Measurements from ENCODE around the gene CFAP299. TPM values are rescaled to one million over a fixed set of nuclear protein-coding genes. Genes with fewer than 3 reads are reported as not detected.

The CFAP299 gene
- total and polyA plus RNA-seq, 4 experiments from 2014 or later, result not detected

GRCh38 chr4:80999943-81000342, 664.4 kb downstream of the CFAP299 start:
- Mint-ChIP-seq H3K27me3 (peaks cover 9% of the 10 kb centered on the region in 2 donors), H3K36me3 (no peaks in the 10 kb centered on the region), H3K4me1 (no peaks in the 10 kb centered on the region), H3K4me3 (no peak overlapping the region), H3K27ac (no peak overlapping the region), H3K9me3 (peaks cover 0 to 7% (median 0%) of the 10 kb centered on the region in 8 donors)
- Histone ChIP-seq H3K27me3 (ENCODE audit: insufficient read depth, low read length) (no peaks in the 10 kb centered on the region), H3K9me3 (ENCODE audit: control insufficient read depth in 1 of 2, low read length in 2 of 2) (no peaks in the 10 kb centered on the region), H3K4me1 (ENCODE audit: insufficient read depth, low read length) (no peaks in the 10 kb centered on the region), H3K36me3 (ENCODE audit: insufficient read depth, low read length) (no peaks in the 10 kb centered on the region), H3K4me3 (ENCODE audit: low read length in 2 of 2) (no peak overlapping the region), H3K27ac (ENCODE audit: low read depth, low read length) (no peak overlapping the region)
- no peak for DNase-seq
- intact Hi-C loops (cut with micrococcal nuclease), result no loop called here
- ChIA-PET CTCF (ENCODE audit: partially characterized antibody) (interaction anchor here (2.4 kb wide), 1 partner anchor 9 kb away, joined by 10 read pairs; no protein-coding TSS in a partner anchor), POLR2A (ENCODE audit: partially characterized antibody) (no interaction called here)

GRCh38 chr4:81003597-81004111, 668.1 kb downstream of the CFAP299 start:
- Mint-ChIP-seq H3K4me3 (no peak overlapping the region), H3K4me1 (no peaks in the 10 kb centered on the region), H3K27ac (no peak overlapping the region), H3K27me3 (peaks cover 8% of the 10 kb centered on the region in 2 donors), H3K9me3 (peaks cover 0 to 7% (median 0%) of the 10 kb centered on the region in 8 donors), H3K36me3 (no peaks in the 10 kb centered on the region)
- H3K27me3 ChIP-seq (ENCODE audit: insufficient read depth, low read length), result no peaks in the 10 kb centered on the region
- no peak for DNase-seq
- intact Hi-C loops (cut with micrococcal nuclease), result no loop called here
- CTCF ChIA-PET (ENCODE audit: partially characterized antibody), result no interaction called here
- H3K9me3 ChIP-seq (ENCODE audit: control insufficient read depth in 1 of 2, low read length in 2 of 2), result no peaks in the 10 kb centered on the region
- no peak overlapping the region for H3K4me3 ChIP-seq (ENCODE audit: low read length in 2 of 2)
- POLR2A ChIA-PET (ENCODE audit: partially characterized antibody), result no interaction called here
- no peak overlapping the region for H3K27ac ChIP-seq (ENCODE audit: low read depth, low read length)
- H3K36me3 ChIP-seq (ENCODE audit: insufficient read depth, low read length), result no peaks in the 10 kb centered on the region
- H3K4me1 ChIP-seq (ENCODE audit: insufficient read depth, low read length), result no peaks in the 10 kb centered on the region

GRCh38 chr4:81007417-81007816, 671.9 kb downstream of the CFAP299 start:
- Mint-ChIP-seq H3K36me3 (no peaks in the 10 kb centered on the region), H3K9me3 (peaks cover 0 to 1% (median 0%) of the 10 kb centered on the region in 8 donors), H3K4me3 (no peak overlapping the region), H3K27ac (no peak overlapping the region), H3K27me3 (peaks cover 6 to 11% of the 10 kb centered on the region in 2 donors), H3K4me1 (no peaks in the 10 kb centered on the region)
- Histone ChIP-seq H3K9me3 (ENCODE audit: control insufficient read depth in 1 of 2, low read length in 2 of 2) (no peaks in the 10 kb centered on the region), H3K4me1 (ENCODE audit: insufficient read depth, low read length) (no peaks in the 10 kb centered on the region), H3K36me3 (ENCODE audit: insufficient read depth, low read length) (no peaks in the 10 kb centered on the region), H3K4me3 (ENCODE audit: low read length in 2 of 2) (no peak overlapping the region), H3K27me3 (ENCODE audit: insufficient read depth, low read length) (no peaks in the 10 kb centered on the region), H3K27ac (ENCODE audit: low read depth, low read length) (no peak overlapping the region)
- POLR2A ChIA-PET (ENCODE audit: partially characterized antibody), result no interaction called here
- no peak for DNase-seq
- CTCF ChIA-PET (ENCODE audit: partially characterized antibody), result no interaction called here
- intact Hi-C loops (cut with micrococcal nuclease), result no loop called here

Other genes starting within 250 kb of the CFAP299 start
- 10 to 100 TPM; 19.8 to 23.0 TPM for gene PRDM8, start 138.2 kb upstream of the CFAP299 start, total RNA-seq
- gene PRDM8, start 138.2 kb upstream of the CFAP299 start, polyA plus RNA-seq, result 1 to 10 TPM; 2.1 to 3.4 TPM
- gene FGF5, start 69.1 kb upstream of the CFAP299 start, total RNA-seq, result under 1 TPM; 0.06 TPM
- not detected for gene FGF5, start 69.1 kb upstream of the CFAP299 start, polyA plus RNA-seq

All from CD4-positive, alpha-beta memory T cell (primary cell).